HFF-Myc (cell line): ENCODE data around the gene IGFL4.

Source experiments
- DNase-seq: peaks from one replicate; pipeline ENCODE4 v3.0.0-alpha.2; 2011; ENCODE audit warnings: low read depth; ENCODE audit errors: extremely low read depth
- H3K4me3 ChIP-seq: replicated peaks from 2 replicates; pipeline ENCODE4 v1.5.1; 2011; ENCODE audit warnings: low read depth, mild to moderate bottlenecking, control low read depth, low read length
- TF ChIP-seq, protein P1 (sequence below): IDR thresholded peaks from 2 replicates; pipeline ENCODE4 v1.5.1; 2012; ENCODE audit warnings: mild to moderate bottlenecking, low read depth, low read length, control low read depth; ENCODE audit errors: missing control alignments

Gene IGFL4

DNA sequence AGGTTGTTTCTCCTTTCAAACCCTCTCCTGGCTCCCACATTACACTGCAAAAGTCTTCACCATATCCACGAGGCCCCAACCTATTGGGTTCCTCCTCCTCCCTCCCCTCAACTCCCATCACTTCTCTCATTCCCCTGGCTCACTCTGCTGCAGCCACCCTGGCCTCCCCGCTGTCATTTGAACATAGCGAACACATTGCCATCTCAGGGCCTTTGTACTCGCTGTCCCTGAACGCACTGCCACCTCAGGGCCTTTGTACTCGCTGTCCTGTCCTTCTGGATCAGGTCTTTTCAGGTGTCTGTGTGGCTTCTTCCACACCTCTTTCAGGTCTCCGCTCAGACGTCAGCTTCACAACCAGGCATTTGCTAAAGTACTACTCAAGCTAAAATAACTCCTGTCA is 43.9 kb downstream of the IGFL4 start:
- no peak overlapping the region for H3K4me3 ChIP-seq
- DNase-seq, result no peak
- TF ChIP-seq, protein P1, sequence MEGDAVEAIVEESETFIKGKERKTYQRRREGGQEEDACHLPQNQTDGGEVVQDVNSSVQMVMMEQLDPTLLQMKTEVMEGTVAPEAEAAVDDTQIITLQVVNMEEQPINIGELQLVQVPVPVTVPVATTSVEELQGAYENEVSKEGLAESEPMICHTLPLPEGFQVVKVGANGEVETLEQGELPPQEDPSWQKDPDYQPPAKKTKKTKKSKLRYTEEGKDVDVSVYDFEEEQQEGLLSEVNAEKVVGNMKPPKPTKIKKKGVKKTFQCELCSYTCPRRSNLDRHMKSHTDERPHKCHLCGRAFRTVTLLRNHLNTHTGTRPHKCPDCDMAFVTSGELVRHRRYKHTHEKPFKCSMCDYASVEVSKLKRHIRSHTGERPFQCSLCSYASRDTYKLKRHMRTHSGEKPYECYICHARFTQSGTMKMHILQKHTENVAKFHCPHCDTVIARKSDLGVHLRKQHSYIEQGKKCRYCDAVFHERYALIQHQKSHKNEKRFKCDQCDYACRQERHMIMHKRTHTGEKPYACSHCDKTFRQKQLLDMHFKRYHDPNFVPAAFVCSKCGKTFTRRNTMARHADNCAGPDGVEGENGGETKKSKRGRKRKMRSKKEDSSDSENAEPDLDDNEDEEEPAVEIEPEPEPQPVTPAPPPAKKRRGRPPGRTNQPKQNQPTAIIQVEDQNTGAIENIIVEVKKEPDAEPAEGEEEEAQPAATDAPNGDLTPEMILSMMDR, result no peak

DNA sequence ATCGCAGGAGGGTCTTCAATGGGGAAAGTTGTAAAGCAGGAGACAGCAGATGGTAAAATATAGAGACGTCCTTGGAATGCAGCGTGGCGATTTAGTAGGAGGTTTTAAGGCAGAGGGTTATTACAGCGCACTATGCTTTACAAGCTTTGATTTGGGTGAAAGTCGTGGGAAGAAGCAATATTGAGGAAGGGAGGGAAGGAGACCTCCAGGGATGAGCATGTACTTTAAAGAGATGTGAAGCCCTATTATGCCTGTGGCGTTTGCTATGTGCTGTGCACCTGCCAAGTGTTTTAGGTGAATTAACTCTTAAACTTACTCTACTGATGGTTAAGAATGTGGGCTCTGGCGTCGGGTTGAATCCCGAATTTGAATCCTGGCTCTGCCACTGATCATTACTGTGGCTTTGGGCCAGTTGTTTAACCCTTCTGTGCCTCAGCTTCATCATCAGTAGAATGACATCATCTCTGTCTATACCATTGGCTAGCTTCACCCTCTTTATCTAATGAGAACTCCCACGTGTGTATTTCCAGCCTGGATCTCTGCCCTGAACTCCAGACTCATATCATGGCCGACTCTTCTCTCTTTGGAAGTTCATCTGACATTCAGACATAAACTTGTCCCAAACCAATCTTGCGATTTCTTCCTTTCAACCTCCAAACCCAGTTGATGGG is 45.0 kb downstream of the IGFL4 start:
- no peak for DNase-seq
- peak overlapping the region; percentile 61 for H3K4me3 ChIP-seq
- TF ChIP-seq, protein P1, result no peak

DNA sequence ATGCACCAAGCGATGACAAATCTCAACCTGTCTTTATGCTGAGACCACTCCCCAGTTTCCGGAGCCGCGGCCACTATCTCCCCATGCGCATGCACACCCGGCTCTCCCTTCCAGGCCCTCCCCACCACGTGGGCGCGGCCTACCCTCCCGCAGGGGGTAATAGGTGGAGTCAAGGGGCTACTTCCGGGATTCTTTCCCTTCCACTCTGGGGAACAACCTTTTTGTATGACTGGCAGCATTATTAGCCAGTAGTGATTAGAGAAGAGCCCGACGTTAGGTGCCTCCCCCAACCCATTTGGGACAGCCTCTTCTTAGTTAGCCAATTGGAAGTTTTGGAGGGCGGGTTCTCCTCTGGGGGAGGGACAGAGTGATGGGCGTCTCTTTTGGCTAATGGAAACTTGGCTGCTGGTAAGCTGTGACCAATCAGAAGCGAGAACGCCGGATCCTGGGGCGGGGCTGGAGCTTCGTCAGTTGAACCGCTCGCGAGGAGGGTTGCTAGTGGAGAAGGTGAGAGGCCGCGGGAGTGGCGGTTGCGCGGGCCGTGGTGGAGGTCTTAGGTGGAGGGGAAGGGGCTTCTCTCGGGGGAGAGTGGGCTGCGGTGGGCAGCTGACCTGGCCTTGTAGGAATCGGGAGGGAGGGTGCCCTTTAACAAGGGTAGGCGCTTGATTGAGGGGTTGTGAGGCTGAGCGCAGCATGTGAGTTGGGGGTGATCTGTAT is 45.6 kb downstream of the IGFL4 start, which contains the start of gene CCDC61:
Gene CCDC61, plus strand, starts transcription at position 470 of the 717 bp plus-strand sequence. CDS start 7,552 bp downstream, outside the sequence.
- TF ChIP-seq, protein P1, result no peak
- DNase-seq, result peak; percentile 99
- H3K4me3 ChIP-seq, result peak within 1 kb of the TSS; percentile 61

DNA sequence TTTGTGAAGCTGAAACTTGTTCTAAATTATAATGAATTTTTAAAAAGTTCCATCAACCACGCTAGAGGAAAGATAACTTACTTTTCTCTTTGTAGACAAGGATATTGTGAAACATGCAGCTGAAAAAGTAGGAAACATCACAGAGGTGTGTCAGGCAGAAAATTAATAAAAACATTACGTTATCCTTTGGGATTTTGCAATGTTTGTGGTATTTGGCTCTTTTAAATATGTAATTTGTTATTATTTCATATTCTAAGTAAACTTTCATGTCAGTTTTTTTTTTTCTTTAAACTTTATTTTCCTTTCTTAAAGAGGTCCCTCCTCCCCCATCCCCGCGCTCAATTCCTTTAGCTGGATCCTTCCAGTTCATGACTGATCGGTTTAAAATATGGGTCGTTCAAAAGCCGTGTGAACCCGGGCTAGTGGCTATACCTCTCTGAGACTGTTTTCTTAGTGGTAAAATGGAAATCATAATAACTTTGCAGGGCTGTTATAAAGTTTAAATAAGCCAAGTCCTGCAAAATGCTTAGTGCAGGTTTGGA is 46.3 kb downstream of the IGFL4 start:
- peak overlapping the region; percentile 61 for H3K4me3 ChIP-seq
- DNase-seq, result no peak
- TF ChIP-seq, protein P1, result no peak

DNA sequence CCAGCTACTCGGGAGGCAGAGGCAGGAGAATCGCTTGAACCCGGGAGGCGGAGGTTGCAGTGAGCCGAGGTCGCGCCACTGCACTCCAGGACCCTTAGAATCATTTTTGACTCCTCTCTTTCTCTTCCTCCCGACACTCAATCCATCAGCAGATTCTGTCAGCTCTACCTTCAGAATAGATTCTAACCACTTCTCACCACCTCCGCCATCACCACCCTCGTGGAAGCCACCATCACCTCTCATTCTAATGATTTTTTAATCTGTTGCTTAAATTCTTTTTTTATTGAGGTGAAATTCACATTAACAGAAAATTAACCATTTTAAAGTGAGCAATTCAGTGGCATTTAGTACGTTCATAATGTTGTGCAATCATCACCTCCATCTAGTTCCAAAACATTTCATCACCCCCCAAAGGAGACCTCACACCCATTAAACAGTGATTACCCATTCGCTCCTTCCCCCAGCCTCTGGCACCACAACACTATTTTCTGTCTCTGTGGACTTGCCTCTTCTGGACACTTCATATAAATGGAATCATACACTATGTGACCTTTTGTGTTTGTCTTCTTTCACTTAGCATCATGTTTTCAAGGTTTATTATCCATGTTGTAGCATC is 50.6 kb downstream of the IGFL4 start:
- TF ChIP-seq, protein P1, result no peak
- H3K4me3 ChIP-seq, result no peak overlapping the region
- DNase-seq, result no peak
